Stimulated activated naive CD8-positive, alpha-beta T cell treated with anti-CD3 and anti-CD28 coated beads, Interleukin-15, Interleukin-2, amounts not matched to agents 100 ng/mL and 50 ng/mL, for 24 hours (primary cell): ENCODE measurements around the gene CITED1.

Experiments used
- H3K27ac Mint-ChIP-seq: one replicate; pipeline ENCODE4 v1.8.0; 2021; ENCODE audit warnings: mild to moderate bottlenecking, mixed read lengths
- H3K27me3 Mint-ChIP-seq: one replicate; pipeline ENCODE4 v1.8.0; 2021; ENCODE audit warnings: mixed read lengths
- H3K36me3 Mint-ChIP-seq: one replicate; pipeline ENCODE4 v1.8.0; 2021; ENCODE audit warnings: low read depth, mixed read lengths
- H3K4me1 Mint-ChIP-seq: one replicate; pipeline ENCODE4 v1.8.0; 2021; ENCODE audit warnings: low read depth, mixed read lengths
- H3K4me3 Mint-ChIP-seq: one replicate; pipeline ENCODE4 v1.8.0; 2021; ENCODE audit warnings: mild to moderate bottlenecking, mixed read lengths
- H3K9me3 Mint-ChIP-seq: one replicate; pipeline ENCODE4 v1.8.0; 2021; ENCODE audit warnings: mixed read lengths

The CITED1 gene

DNA sequence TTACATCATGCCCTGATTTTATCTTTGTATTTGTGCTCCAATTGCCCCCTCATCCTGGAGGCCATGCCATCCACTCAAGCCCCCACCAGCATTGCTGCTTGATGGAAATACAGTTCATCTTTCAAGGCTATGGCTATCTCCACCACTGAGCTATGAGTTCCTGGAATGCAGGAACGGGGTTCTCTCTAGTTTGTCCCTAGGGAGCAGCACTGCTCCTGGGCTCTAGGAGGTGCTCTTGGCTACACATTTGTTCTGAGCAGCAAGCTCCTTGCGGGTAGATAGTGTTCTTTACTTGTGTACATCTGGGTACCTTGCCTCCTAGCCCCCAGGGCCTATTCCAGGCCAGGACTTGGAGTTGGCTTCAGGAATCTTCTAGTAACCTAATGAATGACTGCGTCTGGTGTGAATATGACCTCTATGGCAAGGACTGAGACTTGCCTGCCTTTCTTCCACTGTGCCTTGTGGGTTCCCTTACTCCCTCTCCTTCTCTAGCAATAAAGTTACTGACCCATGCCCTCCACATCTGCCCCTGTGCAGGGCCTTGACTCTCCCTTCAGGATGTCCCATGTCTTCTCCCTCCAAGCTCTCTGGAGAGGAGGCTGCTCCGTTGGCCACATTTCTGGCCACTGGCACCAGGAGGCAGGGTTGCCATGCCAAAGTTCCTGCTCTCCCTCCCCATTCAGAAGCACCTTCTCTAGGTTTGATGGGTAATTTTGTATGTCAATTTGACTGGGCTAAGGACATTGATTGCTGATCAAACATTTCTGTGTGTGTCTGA lies 7.6 kb downstream of the CITED1 start:
- Mint-ChIP-seq H3K36me3 (no peaks in the 10 kb centered on the region), H3K27ac (no peak overlapping the region), H3K4me1 (no peaks in the 10 kb centered on the region), H3K9me3 (no peaks in the 10 kb centered on the region), H3K27me3 (peaks cover 53% of the 10 kb centered on the region), H3K4me3 (no peak overlapping the region)

DNA sequence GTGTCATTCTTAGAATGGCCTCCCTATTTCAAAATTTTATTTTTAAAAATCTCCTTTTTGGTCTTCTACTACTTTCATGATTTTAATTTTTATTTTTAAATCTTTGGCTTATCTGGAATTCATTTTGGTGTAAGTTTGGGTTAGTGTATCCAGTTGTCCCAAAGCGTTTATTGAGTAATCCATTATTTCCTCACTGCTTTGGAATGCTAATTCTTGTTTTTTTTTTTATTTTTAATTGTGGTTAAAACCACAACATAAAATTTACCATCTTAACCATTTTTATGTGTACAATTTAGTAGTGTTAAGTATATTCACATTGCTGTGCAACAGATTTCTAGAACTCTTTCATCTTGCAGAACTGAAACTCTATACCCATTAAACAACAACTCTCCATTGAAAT lies 8.7 kb downstream of the CITED1 start:
- Mint-ChIP-seq H3K4me3 (no peak overlapping the region), H3K27ac (no peak overlapping the region), H3K36me3 (no peaks in the 10 kb centered on the region), H3K4me1 (no peaks in the 10 kb centered on the region), H3K9me3 (no peaks in the 10 kb centered on the region), H3K27me3 (peaks cover 53% of the 10 kb centered on the region)

- no peaks in the 10 kb centered on the region for H3K36me3 Mint-ChIP-seq
- H3K4me3 Mint-ChIP-seq, result no peak overlapping the region
- no peaks in the 10 kb centered on the region for H3K9me3 Mint-ChIP-seq
- peaks cover 47% of the 10 kb centered on the region for H3K27me3 Mint-ChIP-seq
- H3K27ac Mint-ChIP-seq, result no peak overlapping the region
- no peaks in the 10 kb centered on the region for H3K4me1 Mint-ChIP-seq
These were observed 10.0 kb downstream of the CITED1 start for GRCh38 chrX:72295745-72296144.

- Mint-ChIP-seq H3K4me3 (no peak overlapping the region), H3K27ac (no peak overlapping the region), H3K4me1 (no peaks in the 10 kb centered on the region), H3K9me3 (no peaks in the 10 kb centered on the region), H3K36me3 (no peaks in the 10 kb centered on the region), H3K27me3 (peaks cover 45% of the 10 kb centered on the region)
These were observed 11.2 kb downstream of the CITED1 start for GRCh38 chrX:72294497-72294896.

- H3K36me3 Mint-ChIP-seq, result no peaks in the 10 kb centered on the region
- no peak overlapping the region for H3K27ac Mint-ChIP-seq
These were observed 23.4 kb downstream of the CITED1 start for GRCh38 chrX:72282302-72282701.

GRCh38 chrX:72280321-72280845 lies 25.3 kb downstream of the CITED1 start:
- H3K4me3 Mint-ChIP-seq, result no peak overlapping the region
- H3K27me3 Mint-ChIP-seq, result peaks cover 3% of the 10 kb centered on the region
- H3K36me3 Mint-ChIP-seq, result peaks cover 13% of the 10 kb centered on the region
- no peak overlapping the region for H3K27ac Mint-ChIP-seq
- no peaks in the 10 kb centered on the region for H3K9me3 Mint-ChIP-seq
- H3K4me1 Mint-ChIP-seq, result peaks cover 5% of the 10 kb centered on the region

More at GRCh38 chrX:72282302-72282701, 23.4 kb downstream of the CITED1 start:
- Mint-ChIP-seq H3K4me3 (no peak overlapping the region), H3K27me3 (peaks cover 3% of the 10 kb centered on the region), H3K9me3 (no peaks in the 10 kb centered on the region), H3K4me1 (no peaks in the 10 kb centered on the region)

DNA sequence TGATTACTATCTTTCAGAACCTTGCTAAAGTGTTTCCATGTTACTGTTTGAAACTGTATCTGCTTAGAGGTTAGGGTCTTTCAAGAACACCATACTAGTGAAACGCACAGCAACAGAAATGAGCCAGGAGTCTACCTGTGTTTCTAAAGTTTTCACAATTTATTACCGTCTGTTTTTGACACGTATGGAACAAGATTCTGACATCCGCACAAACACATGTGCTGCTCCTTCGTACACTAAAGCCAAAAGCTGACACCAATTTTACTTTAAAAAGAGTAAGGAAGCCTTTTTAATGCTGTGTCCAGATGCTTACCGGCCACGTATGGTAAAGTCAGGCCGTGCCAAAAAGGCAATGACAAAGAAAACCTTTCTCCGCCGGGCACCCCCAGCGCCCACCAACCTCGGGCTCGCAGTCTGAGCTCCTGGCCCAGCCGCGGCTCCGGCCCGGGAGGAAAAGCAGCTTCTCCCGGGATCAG lies 29.2 kb downstream of the CITED1 start:
- no peaks in the 10 kb centered on the region for H3K9me3 Mint-ChIP-seq
- H3K36me3 Mint-ChIP-seq, result peaks cover 51% of the 10 kb centered on the region
- peaks cover 3% of the 10 kb centered on the region for H3K27me3 Mint-ChIP-seq
- peak overlapping the region; percentile 86 for H3K27ac Mint-ChIP-seq
- peaks cover 34% of the 10 kb centered on the region for H3K4me1 Mint-ChIP-seq
- peak overlapping the region; percentile 90 for H3K4me3 Mint-ChIP-seq

DNA sequence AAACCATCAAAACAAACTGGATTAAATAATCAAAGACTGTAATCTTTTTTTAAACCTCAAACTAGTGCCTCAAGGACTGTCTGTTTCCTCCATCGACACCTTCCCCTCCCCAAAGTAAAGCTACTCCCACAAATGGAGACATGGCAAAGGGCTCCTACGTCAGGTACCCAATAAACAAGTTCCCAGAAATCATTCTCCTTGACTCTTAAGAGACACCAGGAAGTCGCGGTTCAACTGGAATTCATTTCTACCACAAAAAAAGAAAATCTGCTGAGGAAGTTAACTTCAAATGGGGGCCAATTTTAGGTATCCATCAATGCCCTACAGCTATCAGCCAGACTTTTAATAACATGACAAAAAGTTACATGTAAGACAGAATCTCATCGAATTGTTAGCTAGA lies 31.2 kb downstream of the CITED1 start:
- Mint-ChIP-seq H3K4me1 (peaks cover 46% of the 10 kb centered on the region), H3K4me3 (peak overlapping the region; percentile 90), H3K36me3 (peaks cover 58% of the 10 kb centered on the region), H3K9me3 (no peaks in the 10 kb centered on the region), H3K27me3 (no peaks in the 10 kb centered on the region), H3K27ac (peak overlapping the region; percentile 86)

DNA sequence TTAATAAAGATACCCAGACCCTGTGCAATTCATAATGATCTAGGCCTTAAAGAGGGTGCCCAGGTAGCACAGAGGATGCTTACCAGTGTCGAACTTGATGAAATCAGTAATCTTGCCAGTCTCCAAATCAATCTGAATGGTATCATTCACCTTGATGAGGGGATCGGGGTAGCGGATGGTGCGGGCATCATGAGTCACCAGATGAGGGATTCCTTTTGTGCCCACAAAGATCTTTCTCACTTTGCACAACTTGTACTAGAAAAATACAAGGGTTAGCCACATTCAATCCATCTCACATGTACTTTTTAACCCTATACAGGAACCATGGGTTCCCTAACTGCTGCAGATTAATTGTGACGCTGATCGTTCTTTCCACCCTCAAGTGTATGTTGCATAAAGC lies 32.0 kb downstream of the CITED1 start:
- Mint-ChIP-seq H3K27ac (peak overlapping the region; percentile 86), H3K27me3 (no peaks in the 10 kb centered on the region), H3K36me3 (peaks cover 66% of the 10 kb centered on the region), H3K4me3 (peak overlapping the region; percentile 90), H3K9me3 (no peaks in the 10 kb centered on the region), H3K4me1 (peaks cover 47% of the 10 kb centered on the region)

GRCh38 chrX:72272868-72273267 lies 32.8 kb downstream of the CITED1 start:
- H3K9me3 Mint-ChIP-seq, result no peaks in the 10 kb centered on the region
- H3K4me3 Mint-ChIP-seq, result peak overlapping the region; percentile 90
- H3K27me3 Mint-ChIP-seq, result no peaks in the 10 kb centered on the region
- peak overlapping the region; percentile 84 for H3K27ac Mint-ChIP-seq
- H3K4me1 Mint-ChIP-seq, result peaks cover 47% of the 10 kb centered on the region
- peaks cover 75% of the 10 kb centered on the region for H3K36me3 Mint-ChIP-seq

DNA sequence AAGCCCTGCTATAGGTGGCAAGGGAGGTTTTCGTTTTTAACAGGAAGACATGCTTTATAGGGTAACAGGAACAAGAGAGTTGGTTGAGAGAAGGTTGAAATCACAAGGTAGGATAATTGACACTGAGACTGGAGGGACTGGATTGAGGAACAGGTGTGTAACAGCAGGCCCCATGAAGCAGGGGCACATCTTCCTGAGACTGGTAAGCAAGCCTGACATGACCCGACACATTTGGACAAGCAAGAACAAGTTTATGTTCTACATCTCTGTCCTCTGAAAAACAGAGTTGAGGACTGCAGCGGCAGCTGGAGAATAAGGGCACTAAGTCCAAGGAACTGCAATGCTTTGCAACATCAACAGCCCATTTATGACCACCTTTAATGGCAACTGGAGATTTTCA lies 33.9 kb downstream of the CITED1 start:
- peak overlapping the region; percentile 71 for H3K27ac Mint-ChIP-seq
- H3K4me3 Mint-ChIP-seq, result peak overlapping the region; percentile 90
- no peaks in the 10 kb centered on the region for H3K9me3 Mint-ChIP-seq
- no peaks in the 10 kb centered on the region for H3K27me3 Mint-ChIP-seq
- peaks cover 80% of the 10 kb centered on the region for H3K36me3 Mint-ChIP-seq
- H3K4me1 Mint-ChIP-seq, result peaks cover 47% of the 10 kb centered on the region

- no peaks in the 10 kb centered on the region for H3K27me3 Mint-ChIP-seq
- peaks cover 76% of the 10 kb centered on the region for H3K36me3 Mint-ChIP-seq
- H3K9me3 Mint-ChIP-seq, result no peaks in the 10 kb centered on the region
- peak overlapping the region; percentile 90 for H3K4me3 Mint-ChIP-seq
- peaks cover 47% of the 10 kb centered on the region for H3K4me1 Mint-ChIP-seq
- H3K27ac Mint-ChIP-seq, result peak overlapping the region; percentile 71
These were observed 34.5 kb downstream of the CITED1 start for GRCh38 chrX:72271091-72271788.

- Mint-ChIP-seq H3K9me3 (no peaks in the 10 kb centered on the region), H3K36me3 (peaks cover 67% of the 10 kb centered on the region), H3K27me3 (no peaks in the 10 kb centered on the region)
These were observed 35.3 kb downstream of the CITED1 start for GRCh38 chrX:72270316-72270866.

DNA sequence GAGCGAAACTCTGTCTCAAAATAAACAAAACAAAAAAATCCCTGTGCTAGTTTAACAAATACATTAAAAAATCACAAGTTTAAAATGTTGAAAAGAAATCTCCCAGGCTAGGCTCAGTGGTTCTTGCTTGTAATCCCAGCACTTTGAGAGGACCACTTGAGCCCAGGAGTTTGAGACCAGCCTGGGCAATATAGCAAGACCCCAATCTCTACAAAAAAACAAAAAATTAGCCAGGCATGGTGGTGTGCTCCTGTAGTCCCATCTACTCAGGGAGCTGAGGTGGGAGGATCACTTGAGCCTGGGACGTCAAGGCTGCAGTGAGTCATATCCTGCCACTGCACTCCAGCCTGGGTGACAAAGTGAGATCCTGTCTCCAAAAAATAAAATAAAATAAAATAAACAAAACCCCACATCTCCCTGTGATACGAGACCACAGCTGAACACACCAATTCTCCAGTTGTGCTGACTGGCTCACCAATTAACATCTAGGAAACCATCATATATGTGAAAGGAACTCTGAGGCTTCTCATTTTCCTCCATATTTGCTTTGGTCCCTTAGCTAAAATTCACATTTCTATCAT lies 36.0 kb downstream of the CITED1 start:
- Mint-ChIP-seq H3K4me1 (peaks cover 42% of the 10 kb centered on the region), H3K9me3 (no peaks in the 10 kb centered on the region), H3K4me3 (peak overlapping the region; percentile 68), H3K36me3 (peaks cover 61% of the 10 kb centered on the region), H3K27me3 (no peaks in the 10 kb centered on the region), H3K27ac (peak overlapping the region; percentile 92)

More at GRCh38 chrX:72270316-72270866, 35.3 kb downstream of the CITED1 start:
- no peak overlapping the region for H3K27ac Mint-ChIP-seq
- H3K4me1 Mint-ChIP-seq, result peaks cover 42% of the 10 kb centered on the region
- no peak overlapping the region for H3K4me3 Mint-ChIP-seq
